H9 (cell line): ENCODE data around the gene VAMP3. TPM values are rescaled to one million over a fixed set of nuclear protein-coding genes. Genes with fewer than 3 reads are reported as not detected.

Source experiments
- DNase-seq: peaks from one replicate; pipeline ENCODE4 v3.0.0-alpha.2; 2017
- H2AFZ ChIP-seq: one replicate; pipeline ENCODE4 v1.6.1; 2013; ENCODE audit warnings: mild to moderate bottlenecking, low read length, control low read depth, moderate library complexity
- H2AK5ac ChIP-seq: 2 replicates; pipeline ENCODE4 v1.6.1; 2013; ENCODE audit warnings: low read length, control low read depth, mixed read lengths; ENCODE audit not compliant: insufficient read length
- H2BK120ac ChIP-seq: one replicate; pipeline ENCODE4 v1.6.1; 2013; ENCODE audit warnings: low read depth, mild to moderate bottlenecking, low read length, control low read depth, inconsistent platforms; ENCODE audit not compliant: poor library complexity, severe bottlenecking
- H2BK12ac ChIP-seq: 2 replicates; pipeline ENCODE4 v1.6.1; 2013; ENCODE audit warnings: low read length, control low read depth, mixed read lengths, low read depth; ENCODE audit not compliant: insufficient read length
- H2BK15ac ChIP-seq: 2 replicates; pipeline ENCODE4 v1.6.1; 2013; ENCODE audit warnings: low read depth, low read length, control low read depth
- H2BK20ac ChIP-seq: one replicate; pipeline ENCODE4 v1.6.1; 2013; ENCODE audit warnings: low read depth, mild to moderate bottlenecking, low read length, control low read depth, inconsistent platforms; ENCODE audit not compliant: poor library complexity, severe bottlenecking
- H2BK5ac ChIP-seq: 2 replicates; pipeline ENCODE4 v1.6.1; 2013; ENCODE audit warnings: low read length, control low read depth, mixed read lengths; ENCODE audit not compliant: insufficient read length
- H3K14ac ChIP-seq: 2 replicates; pipeline ENCODE4 v1.6.1; 2013; ENCODE audit warnings: low read length, control low read depth; ENCODE audit not compliant: insufficient read depth
- H3K18ac ChIP-seq: 2 replicates; pipeline ENCODE4 v1.6.1; 2013; ENCODE audit warnings: low read depth, mild to moderate bottlenecking, mixed read lengths, low read length, control low read depth; ENCODE audit not compliant: insufficient read length
- H3K23ac ChIP-seq: 2 replicates; pipeline ENCODE4 v1.6.1; 2013; ENCODE audit warnings: low read length, control low read depth, mixed read lengths, low read depth; ENCODE audit not compliant: insufficient read length
- H3K23me2 ChIP-seq: 2 replicates; pipeline ENCODE4 v1.6.1; 2013; ENCODE audit warnings: low read depth, mild to moderate bottlenecking, mixed read lengths, low read length, control low read depth; ENCODE audit not compliant: insufficient read length, poor library complexity, severe bottlenecking
- H3K27ac ChIP-seq: 2 replicates; pipeline ENCODE4 v1.5.1; 2013; ENCODE audit warnings: low read length, control low read depth, mixed read lengths, low read depth; ENCODE audit not compliant: insufficient read length
- H3K27me3 ChIP-seq: 2 replicates; pipeline ENCODE4 v1.6.1; 2013; ENCODE audit warnings: low read length, control low read depth, inconsistent platforms; ENCODE audit not compliant: insufficient read depth
- H3K4ac ChIP-seq: 2 replicates; pipeline ENCODE4 v1.6.1; 2013; ENCODE audit warnings: low read depth, mild to moderate bottlenecking, control low read depth, inconsistent platforms, low read length, moderate library complexity
- H3K4me1 ChIP-seq: 2 replicates; pipeline ENCODE4 v1.6.1; 2013; ENCODE audit warnings: low read length, control low read depth, inconsistent platforms; ENCODE audit not compliant: insufficient read depth
- H3K4me2 ChIP-seq: 2 replicates; pipeline ENCODE4 v1.6.1; 2013; ENCODE audit warnings: low read length, control low read depth, mixed read lengths; ENCODE audit not compliant: insufficient read length, insufficient read depth
- H3K56ac ChIP-seq: 2 replicates; pipeline ENCODE4 v1.6.1; 2013; ENCODE audit warnings: low read depth, mild to moderate bottlenecking, mixed read lengths, low read length, control low read depth; ENCODE audit not compliant: insufficient read length
- H3K79me1 ChIP-seq: 2 replicates; pipeline ENCODE4 v1.6.1; 2013; ENCODE audit warnings: low read depth, mild to moderate bottlenecking, moderate library complexity, low read length, control low read depth, inconsistent platforms; ENCODE audit not compliant: insufficient read depth, poor library complexity, severe bottlenecking
- H3K79me2 ChIP-seq: 2 replicates; pipeline ENCODE4 v1.6.1; 2013; ENCODE audit warnings: low read length, control low read depth, inconsistent platforms; ENCODE audit not compliant: insufficient read depth
- H3K9ac ChIP-seq: 2 replicates; pipeline ENCODE4 v1.6.1; 2013; ENCODE audit warnings: low read length, control low read depth, mixed read lengths; ENCODE audit not compliant: insufficient read length; ENCODE audit errors: extremely low read depth
- H3K9me3 ChIP-seq: one replicate; pipeline ENCODE4 v1.6.1; 2013; ENCODE audit warnings: low read depth, low read length, inconsistent platforms; ENCODE audit not compliant: control insufficient read depth
- H3T11ph ChIP-seq: one replicate; pipeline ENCODE4 v1.6.1; 2013; ENCODE audit warnings: mild to moderate bottlenecking, low read length, control low read depth, inconsistent platforms
- H4K20me1 ChIP-seq: one replicate; pipeline ENCODE4 v1.6.1; 2013; ENCODE audit not compliant: control insufficient read depth, insufficient read length, insufficient read depth
- H4K5ac ChIP-seq: 2 replicates; pipeline ENCODE4 v1.6.1; 2013; ENCODE audit warnings: low read depth, mild to moderate bottlenecking, mixed read lengths, low read length, control low read depth; ENCODE audit not compliant: insufficient read length
- H4K8ac ChIP-seq: replicated peaks from 2 replicates; pipeline ENCODE4 v1.6.1; 2013; ENCODE audit warnings: low read length, control low read depth, mixed read lengths, low read depth; ENCODE audit not compliant: insufficient read length
- H4K91ac ChIP-seq: 2 replicates; pipeline ENCODE4 v1.6.1; 2013; ENCODE audit warnings: low read depth, mild to moderate bottlenecking, moderate library complexity, mixed read lengths, low read length, control low read depth; ENCODE audit not compliant: insufficient read length
- H3K27ac Mint-ChIP-seq, 3 experiments: 2 replicates in 2 of 3; 3 replicates in 1 of 3; pipeline ENCODE4 v1.8.0; 2020 to 2021; ENCODE audit warnings: mixed read lengths in 3 of 3, mild to moderate bottlenecking in 1 of 3, moderate library complexity in 1 of 3
- H3K27me3 Mint-ChIP-seq: 2 replicates; pipeline ENCODE4 v1.8.0; 2021; ENCODE audit warnings: low read depth, mild to moderate bottlenecking, moderate library complexity, mixed read lengths
- H3K36me3 Mint-ChIP-seq, 3 experiments: 2 replicates in 2 of 3; 3 replicates in 1 of 3; pipeline ENCODE4 v1.8.0; 2020 to 2021; ENCODE audit warnings: low read depth in 3 of 3, mixed read lengths in 3 of 3; ENCODE audit not compliant: insufficient read depth in 1 of 3
- H3K4me1 Mint-ChIP-seq, 2 experiments: 2 replicates each; pipeline ENCODE4 v1.8.0; 2020; ENCODE audit warnings: mixed read lengths in 2 of 2
- H3K4me3 Mint-ChIP-seq, 2 experiments: 2 replicates in 1 of 2; 3 replicates in 1 of 2; pipeline ENCODE4 v1.8.0; 2020 to 2021; ENCODE audit warnings: mild to moderate bottlenecking in 2 of 2, mixed read lengths in 2 of 2, moderate library complexity in 1 of 2
- H3K9me3 Mint-ChIP-seq, 2 experiments: 2 replicates in 1 of 2; 3 replicates in 1 of 2; pipeline ENCODE4 v1.8.0; 2020; ENCODE audit warnings: mild to moderate bottlenecking in 2 of 2, mixed read lengths in 2 of 2, moderate library complexity in 1 of 2
- CTCF ChIP-seq: fragments of 200-600 bp; sonication (generic); conservative IDR thresholded peaks from 3 replicates; pipeline ENCODE4 v1.8.0; 2021; ENCODE audit warnings: antibody characterized with exemption, mild to moderate bottlenecking
- WGBS: extraction: QIAGEN DNeasy Blood & Tissue Kit; methylation state at CpG from one replicate; pipeline ENCODE4 v1.1.7; 2013; ENCODE audit warnings: missing lambda C conversion rate, low lambda C conversion rate, mixed read lengths; ENCODE audit not compliant: insufficient read length; ENCODE audit errors: extremely low coverage; 5-methylcytosine and 5-hydroxymethylcytosine counted together
- total RNA-seq: library from RNA; stranded (reverse); gene quantifications from 2 replicates; pipeline ENCODE4 v1.2.1, GENCODE V29; 2021

Gene VAMP3
- total RNA-seq, 1 experiment from 2014 or later = 42.9 TPM

GRCh38 chr1:7784492-7785071, 13.5 kb downstream of the VAMP3 start:
- peak; percentile 40 for DNase-seq
- Mint-ChIP-seq H3K9me3 (peaks cover 17 to 18% of the 10 kb centered on the region in 2 experiments), H3K4me1 (peaks cover 6 to 7% of the 10 kb centered on the region in 2 experiments), H3K4me3 (peak overlapping the region; percentile 29 to 61; a peak in 3 of 5 replicates), H3K27ac (no peak overlapping the region), H3K27me3 (peaks cover 12% of the 10 kb centered on the region), H3K36me3 (peaks cover 44 to 62% (median 56%) of the 10 kb centered on the region in 3 experiments)
- no peaks in the 10 kb centered on the region for H3K4me1 ChIP-seq
- H3K18ac ChIP-seq = no peak overlapping the region
- H3K9me3 ChIP-seq = no peaks in the 10 kb centered on the region
- peak overlapping the region; percentile 10 for H3K4me2 ChIP-seq
- WGBS = no CpG with 5 or more reads among the region's 52 CpGs
- H2AK5ac ChIP-seq = no peak overlapping the region
- no peak overlapping the region for H3K4ac ChIP-seq
- H3K79me1 ChIP-seq = no peaks in the 10 kb centered on the region
- no peaks in the 10 kb centered on the region for H4K20me1 ChIP-seq
- H3K23me2 ChIP-seq = peaks cover 4% of the 10 kb centered on the region
- H2BK5ac ChIP-seq = no peak overlapping the region
- H3K14ac ChIP-seq = peak overlapping the region; percentile 17; the same call in 1 of the 2 replicates
- no peak overlapping the region for H3T11ph ChIP-seq
- no peak overlapping the region for H3K27ac ChIP-seq
- no peak overlapping the region for H3K23ac ChIP-seq
- H4K8ac ChIP-seq = no peak overlapping the region
- H2BK120ac ChIP-seq = no peak overlapping the region
- H3K79me2 ChIP-seq = no peaks in the 10 kb centered on the region
- H3K27me3 ChIP-seq = no peaks in the 10 kb centered on the region; the same call in 1 of the 2 replicates
- no peak overlapping the region for H2BK12ac ChIP-seq
- H2BK15ac ChIP-seq = no peak overlapping the region
- H4K5ac ChIP-seq = no peak overlapping the region
- H2BK20ac ChIP-seq = no peak overlapping the region
- no peak overlapping the region for H3K9ac ChIP-seq
- no peak for TF ChIP-seq CTCF
- no peak overlapping the region for H3K56ac ChIP-seq
- no peak overlapping the region for H2AFZ ChIP-seq
- H4K91ac ChIP-seq = no peak overlapping the region
